ENCODE data around the gene STK40.

Gene STK40

DNA sequence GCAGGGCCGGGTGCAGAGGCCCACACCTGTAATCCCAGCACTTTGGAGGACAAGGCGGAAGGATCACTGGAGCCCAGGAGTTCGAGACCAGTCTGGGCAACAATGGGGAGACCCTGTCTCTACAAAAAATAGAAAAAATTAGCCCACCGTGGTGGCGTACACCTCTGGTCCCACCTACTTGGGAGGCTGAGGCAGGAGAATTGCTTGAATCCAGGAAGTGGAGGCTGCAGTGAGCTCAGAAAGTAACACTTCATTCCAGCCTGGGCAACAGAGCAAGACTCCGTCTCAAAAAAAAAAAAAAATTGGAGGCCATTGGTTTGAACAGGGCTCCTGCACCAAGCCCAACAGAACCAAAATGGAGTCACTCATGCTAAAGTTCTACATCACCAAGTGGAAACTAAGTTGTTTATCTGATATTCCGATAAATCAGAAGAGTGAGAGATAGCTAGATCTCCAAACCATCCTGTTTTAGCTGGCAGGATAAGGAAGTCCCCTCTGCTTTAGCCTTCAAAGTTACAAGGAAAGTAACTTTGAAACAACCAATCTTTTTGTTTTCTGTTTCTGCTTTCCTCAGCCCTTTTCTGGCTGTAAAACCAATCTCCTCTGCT is 12.8 kb upstream of the STK40 start:
- no peak for DNase-seq

DNA sequence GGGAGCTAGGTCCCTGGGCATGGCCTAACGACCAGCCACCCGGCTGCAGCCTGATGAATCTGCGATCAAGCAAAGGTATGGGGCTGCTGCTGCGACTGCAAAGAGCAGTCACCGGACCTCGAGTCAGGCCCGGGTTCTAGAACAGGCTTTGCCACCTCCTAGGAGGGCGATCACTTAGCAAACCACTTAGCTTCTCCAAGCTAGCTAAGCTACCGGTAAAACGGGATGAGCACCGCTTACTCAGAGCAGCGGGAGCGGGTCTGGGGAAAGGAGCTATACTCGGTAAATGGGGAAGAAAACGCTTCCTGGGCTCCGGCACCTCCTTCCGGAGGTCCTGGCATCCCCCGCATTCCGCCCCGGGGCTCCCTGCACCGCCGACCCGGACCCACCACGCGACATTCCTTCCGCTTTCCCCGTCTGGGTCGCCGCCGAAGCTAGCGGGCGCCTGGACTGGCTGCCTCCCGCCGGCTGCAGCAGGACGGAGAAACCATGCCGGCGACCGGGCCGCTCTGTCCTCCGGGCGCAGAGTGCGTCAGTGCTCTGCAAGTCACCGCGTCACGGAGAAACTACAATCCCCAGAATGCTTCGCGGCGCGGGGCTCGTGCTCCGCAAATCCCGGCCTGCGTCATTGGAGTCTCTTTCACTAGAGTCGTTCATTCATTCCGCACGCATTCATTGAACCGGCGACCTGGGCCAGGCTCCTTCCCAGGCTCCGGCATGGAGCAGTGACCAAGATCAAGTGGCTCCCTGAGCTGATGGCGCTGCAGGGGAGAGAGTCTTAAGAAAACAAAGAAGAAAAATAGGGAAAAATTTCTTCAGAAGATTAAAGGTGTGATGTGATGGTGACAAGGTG is 11.9 kb upstream of the STK40 start, which contains the start of gene LSM10:
Gene LSM10, minus strand, starts transcription at position 531 of the 853 bp plus-strand sequence. CDS start 3,779 bp downstream, outside the sequence.
- peak; percentile 93 for DNase-seq

DNA sequence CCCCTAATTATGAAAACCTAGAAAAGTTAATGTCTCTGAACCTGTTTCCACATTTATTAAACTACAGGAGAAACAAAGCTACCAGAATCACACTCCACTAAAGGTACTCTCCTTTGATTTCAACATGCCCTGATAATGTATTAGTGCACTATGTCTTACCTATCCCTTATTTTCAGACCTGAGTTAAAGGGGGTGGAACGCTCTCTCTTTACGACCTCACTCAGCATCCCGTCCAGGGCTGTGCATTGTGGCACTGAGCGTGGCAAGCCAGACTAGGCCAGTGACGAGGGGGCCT is 11.3 kb upstream of the STK40 start:
- no peak for DNase-seq

DNA sequence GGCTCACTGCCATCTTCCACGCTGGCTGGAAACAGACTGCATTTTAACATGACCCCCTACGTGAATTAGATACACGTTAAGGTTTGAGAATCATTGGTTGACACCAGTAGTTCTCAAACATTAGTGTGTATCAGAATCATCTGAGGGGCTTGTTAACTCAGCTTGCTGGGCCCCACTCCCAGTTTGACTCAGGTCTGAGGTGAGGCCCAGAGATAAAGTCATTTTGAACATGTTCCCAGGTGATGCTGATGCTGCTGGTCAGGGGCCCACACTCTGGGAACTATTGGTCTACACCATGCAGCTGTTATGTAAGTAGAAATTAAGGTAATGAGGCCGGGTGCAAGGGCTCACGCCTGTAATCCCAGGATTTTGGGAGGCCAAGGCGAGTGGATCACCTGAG is 10.6 kb upstream of the STK40 start:
- no peak for DNase-seq

DNA sequence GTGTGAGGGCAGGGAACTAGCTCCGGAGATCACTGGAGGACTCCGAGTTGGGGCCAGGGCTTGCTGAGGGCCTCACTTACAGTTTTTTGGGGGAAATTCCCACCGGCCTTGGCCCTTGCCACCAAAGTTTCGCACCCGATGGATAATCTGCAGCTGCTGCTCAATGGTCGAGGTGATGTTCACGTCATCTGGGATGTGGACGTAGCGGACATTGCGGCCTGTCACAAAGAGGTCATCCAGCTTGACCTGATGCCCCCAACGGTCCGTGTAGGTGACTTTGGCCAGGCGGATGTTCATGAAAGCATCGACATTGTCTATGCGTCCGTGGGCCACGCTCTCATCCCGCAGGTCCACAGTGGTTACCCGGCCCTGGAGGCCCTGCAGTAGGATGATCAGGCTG is 8.0 kb upstream of the STK40 start:
- no peak for DNase-seq

DNA sequence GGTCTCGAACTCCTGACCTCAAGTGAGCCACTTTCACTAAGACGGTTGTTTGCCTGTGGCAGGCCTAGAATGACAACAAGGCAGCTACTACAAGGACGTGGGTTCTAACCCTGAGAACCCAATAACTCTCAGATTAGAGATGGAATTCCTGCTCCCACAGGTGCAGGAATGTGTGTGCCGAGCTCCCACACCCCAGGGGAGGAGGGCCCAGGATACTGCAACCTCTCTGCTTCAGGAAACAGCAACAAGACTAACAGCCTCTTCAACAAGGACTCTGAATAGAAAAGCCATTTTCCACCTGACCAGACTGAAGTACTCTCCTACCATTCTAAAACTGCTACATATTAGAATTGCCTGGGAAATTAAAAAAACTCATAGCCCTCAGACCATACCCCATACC is 7.1 kb upstream of the STK40 start:
- DNase-seq, result no peak

DNA sequence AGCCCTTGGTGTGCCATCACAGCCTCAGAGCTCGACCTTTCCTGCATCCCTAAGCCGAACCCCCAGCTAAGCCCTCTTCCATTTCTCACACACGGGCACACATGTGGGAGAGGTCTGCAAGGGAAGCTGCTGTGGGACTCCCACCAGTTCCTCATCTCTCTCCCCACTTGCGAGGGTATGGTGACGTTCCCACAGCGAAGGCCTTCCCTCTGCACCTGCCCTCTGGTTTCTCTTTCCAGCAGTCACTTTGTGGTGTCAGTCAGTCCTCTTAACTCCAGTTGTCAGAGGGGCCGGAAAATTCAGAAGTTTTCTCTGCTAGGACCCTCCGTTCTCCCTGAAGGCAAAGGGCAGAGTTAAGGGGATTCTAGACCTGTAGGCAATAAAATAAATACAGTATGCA is 5.5 kb upstream of the STK40 start:
- no peak for DNase-seq

DNA sequence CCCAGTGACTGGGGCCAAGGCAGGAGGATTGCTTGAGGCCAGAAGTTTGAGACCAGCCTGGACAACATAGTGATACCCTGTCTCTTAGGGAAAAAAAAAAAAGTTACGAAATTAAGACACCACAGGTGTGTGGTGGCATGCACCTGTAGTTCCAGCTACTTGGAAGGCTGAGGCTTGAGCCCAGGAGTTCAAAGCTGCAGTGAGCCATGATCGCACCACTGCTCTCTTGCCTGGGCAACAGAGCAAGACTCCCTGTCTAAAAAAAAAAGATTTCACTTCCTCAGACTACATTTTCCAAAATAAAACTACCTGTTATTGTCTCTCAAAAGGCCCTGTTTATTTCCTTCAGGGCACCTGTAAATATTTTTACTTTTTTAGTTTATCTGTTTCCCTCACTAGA is 4.7 kb upstream of the STK40 start:
- no peak for DNase-seq

DNA sequence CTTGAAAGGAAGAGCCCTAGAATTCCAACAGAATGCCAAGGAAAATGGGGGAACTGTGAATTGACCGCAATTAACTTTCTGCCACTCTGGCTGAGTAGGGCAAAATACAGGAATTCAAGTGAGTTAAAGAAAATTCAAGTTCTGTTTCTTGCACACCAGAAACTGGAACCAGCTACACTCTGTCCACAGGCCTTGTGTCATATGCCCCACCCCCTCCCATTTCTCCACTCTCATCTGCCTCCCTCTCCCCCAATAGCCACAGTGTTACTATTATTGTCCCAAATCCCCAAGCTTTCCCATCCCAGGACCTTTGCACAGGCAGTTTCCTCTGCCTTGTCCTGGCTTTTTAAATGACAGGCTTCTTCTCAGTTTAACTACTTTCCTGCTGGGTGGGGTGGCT is 4.3 kb upstream of the STK40 start:
- DNase-seq, result no peak

DNA sequence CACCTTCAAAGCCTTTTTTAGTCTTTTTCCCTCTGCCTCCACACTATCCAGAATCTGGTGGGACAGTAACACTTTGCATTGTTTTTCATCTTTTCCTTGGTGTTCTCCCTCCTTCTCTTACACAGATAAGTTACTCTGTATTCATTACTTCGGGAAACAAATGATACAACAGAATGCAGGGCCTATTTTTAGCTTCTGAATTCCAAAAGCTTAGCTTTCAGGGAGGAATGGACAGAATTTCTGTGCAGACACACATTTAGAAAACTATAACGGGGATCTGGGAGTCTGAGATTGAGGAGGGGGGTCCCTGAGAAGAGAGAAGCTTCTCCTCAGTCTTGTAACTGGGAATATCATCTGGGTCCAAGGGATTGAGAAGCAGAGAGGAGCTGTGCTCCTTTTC is 3.5 kb upstream of the STK40 start:
- DNase-seq, result no peak

DNA sequence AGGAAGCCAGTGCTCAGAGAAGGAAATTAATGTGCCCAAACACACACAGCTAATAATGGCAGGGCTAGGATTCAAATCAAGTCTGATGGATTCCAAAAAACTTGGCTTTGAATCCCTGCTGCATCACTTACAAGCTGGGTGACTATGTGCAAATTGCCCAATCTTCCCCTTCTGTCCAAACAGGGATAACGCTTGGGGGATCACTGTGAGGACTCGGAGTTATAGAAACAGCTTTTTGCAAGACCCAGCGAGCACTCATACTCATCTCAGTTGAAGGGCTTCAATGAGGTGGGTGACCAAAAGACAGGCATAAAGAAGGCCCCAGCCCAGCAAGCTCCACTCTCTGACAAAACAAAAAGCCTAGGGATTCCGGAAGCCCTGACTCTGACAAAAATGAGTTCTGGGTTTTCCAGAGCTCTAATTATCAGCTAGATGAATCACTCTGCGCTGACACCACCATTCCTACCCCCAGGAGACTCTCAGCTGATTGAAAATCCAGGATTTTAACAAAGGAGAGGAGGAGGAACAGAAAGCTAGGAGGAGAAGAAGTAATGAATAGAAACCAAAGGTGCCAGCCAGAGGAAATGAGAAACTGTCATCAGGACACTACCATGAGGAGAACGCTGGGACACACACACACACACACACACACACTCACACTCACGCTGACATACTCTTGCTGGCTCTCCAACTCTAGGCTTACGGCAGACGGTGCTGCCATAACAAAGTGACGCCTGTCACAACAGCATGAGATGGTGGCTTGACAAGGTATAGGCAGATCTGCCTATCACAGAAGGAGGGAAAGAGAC is 1.6 kb upstream of the STK40 start:
- peak; percentile 90 for DNase-seq

DNA sequence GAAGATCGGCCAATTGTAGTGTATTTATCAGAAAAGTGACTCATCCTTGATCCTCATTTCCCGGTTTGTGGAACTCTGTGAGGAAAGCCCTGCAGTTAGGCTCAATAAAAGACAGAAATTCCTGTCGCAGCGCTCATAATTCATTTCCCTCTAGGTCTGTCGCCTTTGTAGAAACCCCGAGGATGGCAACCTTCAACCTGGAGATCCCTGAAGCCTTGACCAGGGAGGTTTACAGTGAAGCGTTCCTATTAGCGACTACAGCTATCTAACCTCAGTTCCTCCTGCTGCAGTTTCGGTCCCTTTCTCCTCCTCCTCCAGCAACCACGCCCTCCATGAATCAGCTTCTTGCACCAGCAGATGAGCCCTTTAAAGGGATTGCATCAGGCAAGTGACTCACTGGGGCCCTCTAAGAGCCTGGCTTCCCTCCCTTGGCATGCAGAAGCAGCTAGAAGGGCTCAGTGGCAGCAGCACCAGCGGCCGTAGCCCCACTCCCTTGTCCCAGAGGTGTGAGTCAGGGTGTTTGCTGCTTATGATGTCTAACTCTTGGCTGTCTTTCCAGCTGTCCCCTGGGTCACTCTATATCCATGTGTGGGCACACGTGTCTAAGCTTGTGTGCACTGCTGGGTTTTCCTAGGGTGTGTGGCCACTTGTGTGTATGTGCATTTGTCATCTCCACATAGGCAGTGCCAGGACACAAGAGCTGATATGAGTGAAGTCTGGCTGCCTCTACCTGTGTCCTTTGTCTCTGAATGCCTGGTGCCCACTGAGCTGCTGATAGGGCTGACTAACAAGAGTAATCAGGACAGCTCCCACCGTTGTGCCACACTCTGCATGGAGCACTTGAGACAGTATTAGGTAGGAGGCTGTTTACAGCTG is 779 bp upstream of the STK40 start:
- DNase-seq, result peak; percentile 100

DNA sequence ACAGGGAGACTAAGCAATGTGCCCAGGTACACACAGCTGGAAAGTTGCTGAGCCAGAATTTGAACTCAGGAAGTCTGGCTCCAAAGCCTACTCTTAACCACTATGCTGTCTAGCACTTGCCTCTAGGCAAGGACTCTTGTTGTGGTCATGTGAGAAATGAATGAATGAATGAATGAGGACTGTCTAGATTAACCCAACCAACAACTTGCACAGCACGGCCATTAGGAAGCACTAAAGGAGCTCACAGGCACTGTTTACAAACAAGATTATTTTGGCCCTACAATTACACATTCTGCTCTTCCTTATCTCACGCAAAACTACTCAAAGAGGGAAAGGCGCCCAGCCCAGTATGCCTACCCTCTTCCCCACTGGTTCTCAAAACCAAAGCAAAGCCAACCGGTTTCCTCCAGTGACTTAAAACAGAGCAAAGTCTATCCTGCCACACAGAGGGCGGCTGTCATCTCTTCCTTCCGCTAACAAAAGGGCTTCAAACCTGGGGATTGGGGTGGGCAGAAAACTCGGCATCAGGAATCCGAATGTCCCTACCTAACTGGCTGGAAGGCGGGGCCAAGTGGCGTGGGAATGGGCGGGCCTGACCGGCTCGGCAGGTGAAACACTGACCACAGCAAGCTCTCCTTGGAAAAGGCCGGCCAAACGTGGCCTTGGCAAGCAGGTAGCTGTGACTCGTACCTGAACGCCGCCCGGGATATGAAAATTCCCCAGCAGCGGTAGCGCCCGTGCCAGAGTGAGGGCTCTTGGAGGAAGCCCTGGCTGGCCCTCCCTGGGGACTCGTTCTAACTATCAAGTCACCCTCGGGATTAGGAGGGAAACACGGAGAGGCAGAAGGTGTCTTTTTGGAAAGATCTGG is 948 bp downstream of the STK40 start:
- peak; percentile 9 for DNase-seq

DNA sequence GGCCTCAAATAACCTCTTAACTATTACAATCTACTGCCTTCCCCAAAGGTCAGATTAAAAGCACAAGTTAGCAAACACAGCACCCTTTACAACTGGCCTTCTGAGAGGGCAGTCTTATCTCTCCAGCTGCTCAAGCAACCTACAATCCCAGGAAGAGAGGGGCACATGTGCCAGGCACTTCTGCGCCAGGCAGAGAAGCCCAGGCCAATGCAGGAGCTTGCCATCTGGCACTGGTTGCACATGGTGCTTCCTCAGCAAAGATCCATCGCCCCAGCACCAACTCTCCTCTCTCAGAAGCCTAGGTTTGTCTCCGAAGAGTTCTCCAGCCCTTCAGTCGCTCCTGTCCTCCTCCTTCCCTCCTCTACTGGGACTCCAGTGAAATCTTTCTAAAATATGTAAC is 2.5 kb downstream of the STK40 start:
- DNase-seq, result no peak

DNA sequence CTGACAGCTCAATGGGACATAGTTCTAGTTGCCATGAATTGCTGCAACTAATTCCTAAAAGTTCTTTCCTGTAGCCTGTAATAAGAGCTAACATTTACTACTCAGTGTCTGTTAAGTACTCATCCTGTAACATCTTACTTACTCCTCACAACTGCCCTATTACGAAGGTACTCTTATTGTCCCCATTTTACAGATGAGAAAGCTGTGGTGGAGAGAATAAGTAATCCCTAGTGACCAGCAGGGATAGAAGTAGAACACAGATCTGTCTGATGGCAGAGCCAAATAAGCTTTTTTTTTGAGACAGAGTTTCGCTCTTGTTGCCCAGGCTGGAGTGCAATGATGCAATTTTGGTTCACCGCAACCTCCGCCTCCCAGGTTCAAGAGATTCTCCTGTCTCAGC is 3.1 kb downstream of the STK40 start:
- DNase-seq, result no peak

DNA sequence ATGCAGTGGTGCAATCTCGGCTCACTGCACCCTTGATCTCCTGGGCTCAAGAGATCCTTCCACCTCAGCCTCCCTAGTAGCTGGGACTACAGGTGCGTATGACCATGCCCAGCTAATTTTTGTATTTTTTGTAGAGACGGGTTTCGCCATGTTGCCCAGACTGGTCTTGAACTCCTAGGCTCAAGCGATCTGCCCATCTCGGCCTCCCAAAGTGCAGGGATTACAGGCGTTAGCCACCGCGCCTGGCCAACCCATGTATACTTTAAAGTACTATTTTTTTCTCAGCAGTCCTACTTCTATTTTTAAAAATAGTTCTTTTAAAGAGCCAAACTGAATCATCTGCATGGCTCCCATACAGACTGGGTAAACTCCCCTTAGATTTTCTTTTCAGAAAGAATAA is 3.5 kb downstream of the STK40 start:
- DNase-seq, result no peak

DNA sequence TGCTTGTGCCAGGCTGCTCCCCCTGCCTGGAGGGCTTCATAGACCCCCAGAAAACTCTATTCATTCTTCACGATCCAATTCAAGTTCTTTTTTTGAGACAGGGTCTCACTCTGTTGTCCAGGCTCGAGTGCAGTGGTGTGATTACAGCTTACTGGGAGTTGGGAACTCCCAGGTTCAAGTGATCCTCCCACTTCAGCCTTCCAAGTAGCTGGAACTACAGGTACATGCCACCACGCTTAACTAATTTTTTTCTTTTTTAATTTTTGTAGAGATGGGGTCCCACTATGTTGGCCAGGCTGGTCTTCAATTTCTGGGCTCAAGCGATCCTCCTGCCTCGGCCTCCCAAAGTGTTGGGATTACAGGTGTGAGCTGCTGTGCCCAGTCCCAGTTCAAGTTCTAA is 4.3 kb downstream of the STK40 start:
- no peak for DNase-seq

DNA sequence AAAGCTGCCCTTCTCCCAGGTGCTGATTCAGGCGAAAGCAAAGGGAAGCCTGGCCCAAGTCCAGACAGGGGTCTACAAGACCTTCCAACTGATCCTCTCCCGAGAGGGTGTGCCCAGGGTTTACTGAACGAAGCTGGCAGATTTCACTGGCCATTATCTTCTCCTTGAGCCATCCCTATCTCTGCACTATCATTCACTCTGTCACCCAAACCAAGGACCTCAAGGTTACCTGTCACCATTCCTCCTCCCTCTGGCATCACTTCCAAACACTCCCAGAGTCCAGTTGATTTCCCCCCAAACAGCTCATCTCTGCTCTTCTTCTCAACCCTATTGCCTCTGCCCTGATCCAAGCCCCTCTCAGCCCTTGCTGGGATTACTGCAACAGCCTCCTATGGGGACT is 4.9 kb downstream of the STK40 start:
- no peak for DNase-seq

DNA sequence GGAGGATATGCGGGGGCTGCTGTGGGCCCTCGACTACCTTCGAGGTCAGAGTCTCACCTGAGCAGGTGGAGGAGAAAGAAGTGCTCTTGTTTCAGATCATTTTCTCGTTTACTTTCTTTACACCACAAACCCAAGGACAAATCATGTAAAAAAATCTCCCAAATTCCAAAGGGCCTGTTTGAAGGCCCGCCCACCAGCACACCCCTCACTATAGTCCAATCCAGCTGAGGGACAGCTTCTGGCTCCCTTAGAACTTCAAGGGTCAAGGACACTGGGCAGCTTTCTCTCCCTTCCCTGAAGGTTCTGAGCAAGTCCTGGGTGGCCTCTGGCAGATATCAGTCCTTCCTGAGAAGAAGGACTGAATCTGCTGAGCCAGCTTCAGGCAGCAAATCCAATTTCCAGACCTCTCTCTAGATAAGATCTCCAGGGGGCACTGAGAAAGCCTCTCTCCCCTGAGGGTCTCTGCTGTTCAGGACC is 5.5 kb downstream of the STK40 start:
- DNase-seq, result no peak

DNA sequence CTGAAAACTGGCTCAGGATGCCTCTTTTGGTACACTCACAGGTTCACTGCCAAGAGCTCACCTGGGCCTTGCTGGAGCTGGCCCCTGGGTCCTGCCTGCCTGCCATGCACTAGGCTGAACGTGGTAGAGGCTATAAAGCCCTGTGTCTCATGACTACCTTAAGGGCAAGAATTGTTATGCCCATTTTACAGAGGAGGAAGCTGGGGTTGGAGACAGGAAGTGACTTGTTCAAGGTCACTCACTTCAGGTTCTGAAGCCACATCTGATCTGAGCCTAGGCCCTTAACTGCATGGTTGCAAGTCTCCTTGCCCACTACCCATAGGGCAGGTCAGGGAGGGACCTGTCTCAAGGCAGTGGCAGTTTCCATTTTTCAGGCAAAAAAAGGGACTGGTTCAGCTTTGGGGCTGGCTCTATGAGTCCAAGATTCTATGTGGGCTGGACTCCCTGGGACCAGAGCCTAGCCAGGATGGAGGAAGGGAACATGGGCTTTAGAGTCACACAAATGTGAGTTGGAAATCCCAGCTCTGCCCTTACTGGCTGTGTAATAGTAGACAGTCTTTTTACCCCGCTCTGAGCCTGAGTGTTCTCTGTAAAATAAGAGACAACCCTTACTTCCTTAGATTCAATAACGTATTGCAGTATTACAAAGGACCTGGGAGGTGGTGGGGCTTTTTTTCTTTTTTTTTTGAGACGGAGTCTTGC is 7.8 kb downstream of the STK40 start:
- DNase-seq, result no peak

DNA sequence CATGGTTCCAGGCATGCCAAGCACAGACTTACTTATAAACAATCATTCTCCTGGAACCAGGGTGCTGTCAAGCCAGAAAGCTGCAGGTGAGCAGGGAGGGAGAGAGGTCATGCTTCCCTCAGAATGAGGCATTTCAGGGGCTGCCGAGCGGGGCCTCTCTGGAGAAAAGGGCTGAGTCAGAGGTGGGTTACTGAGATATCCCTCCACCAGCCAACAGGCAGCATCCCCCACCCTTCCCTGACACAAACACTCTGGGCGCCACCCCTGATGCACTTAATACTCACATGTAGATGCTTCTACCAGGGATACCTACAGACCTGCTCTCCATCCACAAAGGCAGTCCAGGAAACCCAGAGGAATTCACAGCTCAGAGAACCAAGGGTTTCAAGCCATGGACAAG is 13.1 kb downstream of the STK40 start:
- no peak for DNase-seq
